Measurements from ENCODE around the gene LRIT1.

The LRIT1 gene

GRCh38 chr10:84214612-84215235, 26.6 kb downstream of the LRIT1 start:
- peak; percentile 38 for DNase-seq (ENCODE audit: low read depth, low spot score)

GRCh38 chr10:84214046-84214572, 27.2 kb downstream of the LRIT1 start:
- DNase-seq (ENCODE audit: low read depth, low spot score): no peak

GRCh38 chr10:84213076-84213475, 28.3 kb downstream of the LRIT1 start:
- no peak for DNase-seq (ENCODE audit: low read depth, low spot score)

- DNase-seq (ENCODE audit: low read depth, low spot score): no peak
Observed at GRCh38 chr10:84212014-84212413, 29.3 kb downstream of the LRIT1 start.

GRCh38 chr10:84211566-84211965, 29.8 kb downstream of the LRIT1 start:
- no peak for DNase-seq (ENCODE audit: low read depth, low spot score)

- DNase-seq (ENCODE audit: low read depth, low spot score): no peak
Observed at GRCh38 chr10:84208023-84208422, 33.3 kb downstream of the LRIT1 start.

- DNase-seq (ENCODE audit: low read depth, low spot score): no peak
Observed at GRCh38 chr10:84205853-84206525, 35.4 kb downstream of the LRIT1 start.

GRCh38 chr10:84205049-84205852, 36.1 kb downstream of the LRIT1 start:
- no peak for DNase-seq (ENCODE audit: low read depth, low spot score)

GRCh38 chr10:84204610-84205009, 36.7 kb downstream of the LRIT1 start:
- no peak for DNase-seq (ENCODE audit: low read depth, low spot score)

- no peak for DNase-seq (ENCODE audit: low read depth, low spot score)
Observed at GRCh38 chr10:84204122-84204521, 37.2 kb downstream of the LRIT1 start.

GRCh38 chr10:84202349-84202748, 39.0 kb downstream of the LRIT1 start:
- no peak for DNase-seq (ENCODE audit: low read depth, low spot score)

GRCh38 chr10:84201682-84202081, 39.7 kb downstream of the LRIT1 start:
- no peak for DNase-seq (ENCODE audit: low read depth, low spot score)

GRCh38 chr10:84201244-84201606, 40.1 kb downstream of the LRIT1 start:
- no peak for DNase-seq (ENCODE audit: low read depth, low spot score)

GRCh38 chr10:84200537-84201243, 40.7 kb downstream of the LRIT1 start:
- DNase-seq (ENCODE audit: low read depth, low spot score): no peak

GRCh38 chr10:84198206-84198915, 43.0 kb downstream of the LRIT1 start:
- DNase-seq (ENCODE audit: low read depth, low spot score): no peak

- no peak for DNase-seq (ENCODE audit: low read depth, low spot score)
Observed at GRCh38 chr10:84197643-84198042, 43.7 kb downstream of the LRIT1 start.

- no peak for DNase-seq (ENCODE audit: low read depth, low spot score)
Observed at GRCh38 chr10:84196941-84197340, 44.4 kb downstream of the LRIT1 start.

- no peak for DNase-seq (ENCODE audit: low read depth, low spot score)
Observed at GRCh38 chr10:84196083-84196482, 45.3 kb downstream of the LRIT1 start.

- no peak for DNase-seq (ENCODE audit: low read depth, low spot score)
Observed at GRCh38 chr10:84195044-84195830, 46.1 kb downstream of the LRIT1 start.

GRCh38 chr10:84194424-84195043, 46.8 kb downstream of the LRIT1 start, which contains the start of gene CDHR1:
CDHR1 (plus strand) TSS chr10:84194537; CDS start chr10:84194761, 224 bp downstream.
- DNase-seq (ENCODE audit: low read depth, low spot score): no peak

Data from iPS DF 19.7 (cell line).